Measurements from ENCODE around the gene EHD1.

- no peak for TF ChIP-seq EP300 (IDR thresholded peaks at IDR 0.05)
- TF ChIP-seq, protein P1, sequence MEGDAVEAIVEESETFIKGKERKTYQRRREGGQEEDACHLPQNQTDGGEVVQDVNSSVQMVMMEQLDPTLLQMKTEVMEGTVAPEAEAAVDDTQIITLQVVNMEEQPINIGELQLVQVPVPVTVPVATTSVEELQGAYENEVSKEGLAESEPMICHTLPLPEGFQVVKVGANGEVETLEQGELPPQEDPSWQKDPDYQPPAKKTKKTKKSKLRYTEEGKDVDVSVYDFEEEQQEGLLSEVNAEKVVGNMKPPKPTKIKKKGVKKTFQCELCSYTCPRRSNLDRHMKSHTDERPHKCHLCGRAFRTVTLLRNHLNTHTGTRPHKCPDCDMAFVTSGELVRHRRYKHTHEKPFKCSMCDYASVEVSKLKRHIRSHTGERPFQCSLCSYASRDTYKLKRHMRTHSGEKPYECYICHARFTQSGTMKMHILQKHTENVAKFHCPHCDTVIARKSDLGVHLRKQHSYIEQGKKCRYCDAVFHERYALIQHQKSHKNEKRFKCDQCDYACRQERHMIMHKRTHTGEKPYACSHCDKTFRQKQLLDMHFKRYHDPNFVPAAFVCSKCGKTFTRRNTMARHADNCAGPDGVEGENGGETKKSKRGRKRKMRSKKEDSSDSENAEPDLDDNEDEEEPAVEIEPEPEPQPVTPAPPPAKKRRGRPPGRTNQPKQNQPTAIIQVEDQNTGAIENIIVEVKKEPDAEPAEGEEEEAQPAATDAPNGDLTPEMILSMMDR (IDR thresholded peaks at IDR 0.05) = no peak
- no peak for TF ChIP-seq POLR2A (IDR thresholded peaks at IDR 0.05)
- TF ChIP-seq POLR2AphosphoS5 (IDR thresholded peaks at IDR 0.05) = no peak
Measured at GRCh38 chr11:64834723-64835615, 43.5 kb downstream of the EHD1 start.

Data from upper lobe of left lung (tissue), 4 donors.